T follicular helper cell (primary cell): Measurements from ENCODE around the gene ASPM.
"Not testable (repeated sequence)": the region's sequence is repeated elsewhere in the genome, so short reads cannot be mapped to it uniquely, and the experiment has no call there.

ENCODE experiments used
- DNase-seq: peaks from one replicate; pipeline ENCODE4 v3.0.0-alpha.2; 2020; ENCODE audit warnings: low read depth

The ASPM gene

DNA sequence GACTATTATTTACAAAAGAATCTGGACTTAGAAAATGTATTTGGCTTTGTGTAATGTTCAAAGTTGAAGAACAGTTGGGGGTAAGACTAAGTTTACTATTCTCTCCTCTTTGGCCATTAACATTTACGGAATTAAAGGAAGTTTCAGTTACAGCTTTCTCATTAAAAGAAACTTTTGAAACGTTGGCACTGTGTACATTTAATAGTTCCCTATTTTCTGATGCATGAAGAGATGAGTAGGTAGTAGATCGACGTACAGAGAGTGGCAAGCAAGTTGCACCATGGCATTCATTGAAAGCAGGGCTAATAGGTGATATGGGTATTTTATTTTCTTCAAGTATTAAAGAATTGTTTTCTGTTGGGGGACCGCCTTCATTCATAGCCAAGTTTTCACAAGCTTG lies 3.2 kb downstream of the ASPM start:
- DNase-seq, result no peak

DNA sequence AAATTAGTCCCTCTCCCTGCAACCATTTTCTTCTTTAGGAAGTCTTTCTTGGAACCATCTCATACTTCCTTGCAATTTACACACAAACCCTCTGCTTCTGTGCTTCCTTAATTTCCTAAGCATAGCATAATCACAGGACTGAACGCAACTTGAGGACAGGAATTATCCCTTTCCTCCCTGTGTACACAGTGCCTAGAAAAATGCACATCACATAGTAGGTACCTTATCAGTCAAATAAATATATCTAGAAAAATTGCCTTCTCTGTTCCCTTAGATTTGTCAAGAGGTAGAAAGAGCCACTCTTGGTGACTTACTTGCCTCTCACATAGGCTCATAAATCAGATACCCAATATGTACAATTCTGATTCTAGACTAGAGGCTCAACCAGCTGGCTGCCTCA lies 4.9 kb downstream of the ASPM start:
- no peak for DNase-seq

DNA sequence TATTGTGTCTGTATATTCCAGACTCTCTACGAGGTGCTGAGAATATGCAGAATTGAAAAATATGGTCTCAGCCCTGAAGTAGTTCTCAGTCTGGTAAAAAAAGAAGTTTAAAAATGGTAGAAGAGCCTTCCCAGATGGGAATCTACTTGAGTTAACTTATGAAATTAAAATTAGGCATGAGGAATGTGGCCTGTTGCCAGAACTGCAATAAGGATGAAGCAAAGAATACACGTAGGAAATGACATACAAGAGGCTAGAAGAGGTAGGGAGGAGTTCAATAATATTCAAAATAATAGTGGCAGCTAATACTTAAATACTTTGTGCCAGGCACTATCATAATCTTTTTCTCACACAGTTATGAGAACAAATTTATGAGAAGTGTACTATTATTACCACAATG lies 6.3 kb downstream of the ASPM start:
- no peak for DNase-seq

DNA sequence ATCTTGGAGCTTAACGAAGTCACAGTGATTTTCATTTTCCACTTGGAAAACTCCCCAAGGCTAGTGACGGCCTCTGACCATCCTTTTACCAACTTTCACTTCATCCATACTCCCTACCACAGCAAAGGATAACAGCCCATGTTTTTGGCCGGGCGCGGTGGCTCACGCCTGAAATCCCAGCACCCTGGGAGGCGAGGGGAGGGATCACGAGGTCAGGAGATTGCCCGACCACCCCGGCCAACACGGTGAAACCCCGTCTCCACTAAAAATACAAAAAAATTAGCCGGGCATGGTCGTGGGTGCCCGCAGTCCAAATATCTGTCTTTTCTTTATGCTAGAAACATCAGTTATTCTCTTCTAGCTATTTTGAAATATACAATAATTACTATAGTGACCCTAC lies 7.3 kb downstream of the ASPM start:
- no peak for DNase-seq

DNA sequence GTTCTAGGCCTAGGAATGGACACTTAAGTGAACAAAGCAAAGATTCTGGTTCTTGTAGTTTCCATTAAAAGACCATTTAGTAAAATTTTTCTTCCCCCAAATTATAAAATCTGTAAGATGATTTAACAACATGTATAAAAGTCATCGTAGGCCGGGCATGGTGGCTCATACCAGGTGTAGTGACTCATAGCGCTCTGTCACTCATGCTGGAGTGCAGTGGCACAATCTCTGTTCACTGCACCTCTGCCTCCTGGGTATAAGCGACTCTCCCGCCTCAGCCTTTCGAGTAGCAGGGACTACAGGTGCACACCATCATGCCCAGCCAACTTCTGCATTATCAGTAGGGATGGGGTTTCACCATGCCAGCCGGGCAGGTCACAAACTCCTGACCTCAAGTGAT lies 9.1 kb downstream of the ASPM start:
- DNase-seq, result no peak

DNA sequence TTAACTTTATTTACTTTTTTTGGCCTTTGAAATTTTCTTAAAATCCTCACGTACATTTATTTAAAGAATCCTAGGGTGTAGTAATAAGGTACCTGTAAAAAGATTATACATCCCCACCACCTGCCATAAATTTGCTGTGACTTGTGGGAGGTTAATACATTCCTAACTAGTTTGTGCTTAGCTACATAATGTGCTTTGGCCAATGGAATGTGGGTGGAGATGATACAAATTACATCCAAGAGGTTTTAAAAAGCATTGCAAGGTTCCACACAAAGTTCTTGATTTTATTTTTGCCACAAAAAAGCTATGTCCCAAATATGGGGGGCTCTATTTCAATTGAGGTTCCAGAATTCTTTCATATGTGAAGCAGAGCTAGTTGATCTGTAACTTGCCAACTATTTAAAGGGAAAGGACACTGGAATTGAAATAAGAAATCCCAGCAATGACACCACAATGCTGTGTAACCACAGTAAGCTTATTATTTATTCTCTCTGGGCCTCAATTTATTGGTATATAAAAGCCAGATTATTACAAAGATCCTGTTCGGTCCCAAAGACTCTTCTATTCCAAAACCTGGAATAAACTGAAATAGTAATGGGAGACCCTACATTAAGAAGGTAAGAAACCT lies 15.7 kb downstream of the ASPM start:
- DNase-seq, result no peak

DNA sequence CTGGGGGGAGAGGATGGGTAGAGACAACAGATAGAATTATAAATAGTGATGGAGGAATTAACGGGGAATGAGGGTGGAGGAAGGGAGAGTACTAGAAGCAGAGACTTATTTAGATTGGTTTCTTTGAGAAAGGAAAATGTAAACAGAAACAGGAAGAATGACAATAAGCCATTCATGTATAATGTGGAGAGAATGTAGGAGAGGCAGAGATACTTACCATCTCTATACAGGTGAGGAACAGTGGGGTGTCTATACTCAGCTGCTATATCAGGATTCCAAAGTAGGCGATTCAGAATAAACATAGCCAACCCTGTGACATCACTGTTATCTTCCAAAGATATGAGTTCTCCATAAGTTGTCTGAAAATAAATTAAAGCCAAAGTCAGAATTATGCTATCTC lies 16.8 kb downstream of the ASPM start:
- no peak for DNase-seq

DNA sequence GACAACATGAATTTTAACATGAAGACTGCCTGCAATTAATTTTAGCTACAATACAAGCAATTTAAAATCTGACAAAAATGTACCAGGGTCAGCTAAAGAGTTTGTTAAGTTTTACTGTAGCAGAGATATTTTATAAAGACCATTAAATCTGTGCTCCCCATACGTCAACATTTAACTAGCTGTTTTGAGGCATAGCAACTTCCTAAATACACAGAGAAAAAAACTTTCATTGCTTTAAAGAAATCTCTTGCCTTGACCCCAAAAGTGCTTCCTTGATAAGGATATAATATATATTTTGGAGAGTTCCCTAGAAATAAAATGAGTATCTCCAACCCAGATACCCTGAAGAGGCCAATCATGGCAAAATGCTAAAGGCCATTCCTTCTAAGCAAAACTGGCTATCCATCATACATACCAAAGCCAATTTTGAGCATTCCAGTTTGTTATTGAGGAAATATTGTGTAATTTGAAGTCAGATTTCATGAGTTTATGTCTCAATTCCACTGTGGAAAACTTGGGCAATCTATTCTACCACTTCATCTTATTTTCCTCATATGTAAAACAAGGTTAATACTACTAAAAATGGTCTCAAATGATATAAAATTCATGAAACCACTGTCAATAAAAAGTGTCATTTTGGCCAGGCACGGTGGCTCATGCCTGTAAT lies 19.1 kb downstream of the ASPM start:
- no peak for DNase-seq

DNA sequence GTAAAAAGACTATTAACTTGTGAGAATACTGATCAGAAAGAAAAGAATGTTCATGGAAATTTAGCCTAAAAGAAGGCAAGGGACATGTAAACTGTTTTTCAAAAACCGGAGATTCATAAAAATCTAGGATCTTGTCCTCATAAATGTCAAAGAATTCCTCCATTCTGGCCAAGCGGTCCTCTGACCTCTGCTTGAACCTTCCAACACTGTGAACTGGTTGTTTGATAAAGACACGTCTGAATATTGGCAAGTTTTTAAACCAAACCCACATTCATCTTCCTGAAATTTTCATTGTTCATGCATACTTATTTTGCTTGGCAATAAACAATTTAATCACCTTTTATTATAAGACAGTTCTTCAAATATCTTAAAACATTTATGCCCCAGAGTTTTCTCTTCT lies 19.8 kb downstream of the ASPM start:
- no peak for DNase-seq

DNA sequence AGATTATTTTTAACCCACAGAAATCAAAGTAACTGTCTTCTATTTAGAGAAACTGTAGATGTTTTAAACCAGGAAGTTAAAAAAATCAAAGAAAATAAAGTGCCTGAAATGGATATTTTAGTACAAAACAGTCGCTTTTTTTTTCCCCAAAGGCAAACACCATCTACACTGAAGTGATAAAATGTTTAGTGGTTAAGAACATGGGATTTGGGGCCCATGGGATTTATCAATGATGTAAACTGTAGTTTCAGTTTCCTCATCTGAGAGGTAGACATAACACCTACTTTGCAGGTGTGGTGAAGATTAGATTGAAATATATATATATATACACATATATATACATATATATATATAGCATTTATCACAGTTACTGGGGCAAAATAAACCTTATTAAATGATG lies 22.1 kb downstream of the ASPM start:
- DNase-seq, result no peak

DNA sequence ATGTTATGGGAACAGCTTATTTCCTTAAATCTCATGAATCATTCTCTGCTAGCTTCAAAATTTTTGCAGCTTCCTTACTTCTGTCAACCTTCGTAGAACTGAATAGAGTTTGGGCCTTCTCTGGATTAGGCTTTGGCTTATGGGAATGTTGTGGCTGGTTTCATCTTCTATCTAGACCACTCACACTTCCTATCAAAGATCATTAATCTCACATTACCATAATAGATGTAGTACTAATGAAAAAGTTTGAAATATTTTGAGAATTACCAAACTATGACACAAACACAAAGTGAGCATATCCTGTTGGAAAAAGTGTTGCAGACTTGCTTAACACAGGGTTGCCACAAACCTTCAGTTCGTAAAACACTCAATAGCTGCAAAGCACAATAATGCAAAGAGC lies 30.3 kb downstream of the ASPM start:
- DNase-seq, result no peak

DNA sequence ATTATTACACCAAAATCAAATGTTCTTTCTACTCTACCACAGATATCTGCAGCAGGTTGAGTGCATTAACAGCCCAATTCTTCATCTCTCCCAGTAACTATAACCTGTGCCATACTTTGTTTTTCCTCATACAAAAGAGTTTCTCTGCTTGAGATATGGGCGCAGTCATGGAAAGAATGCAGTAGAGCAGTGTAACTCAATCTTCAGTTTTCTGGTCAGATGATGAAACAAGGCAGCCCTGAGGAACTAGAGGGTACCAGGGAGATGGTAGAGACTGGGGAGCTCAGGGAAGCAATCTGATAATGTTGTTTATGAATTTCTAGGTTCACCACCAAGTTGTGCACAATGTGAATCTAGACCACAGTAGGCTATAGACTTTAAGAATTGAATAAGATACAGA lies 39.6 kb downstream of the ASPM start:
- no peak for DNase-seq

DNA sequence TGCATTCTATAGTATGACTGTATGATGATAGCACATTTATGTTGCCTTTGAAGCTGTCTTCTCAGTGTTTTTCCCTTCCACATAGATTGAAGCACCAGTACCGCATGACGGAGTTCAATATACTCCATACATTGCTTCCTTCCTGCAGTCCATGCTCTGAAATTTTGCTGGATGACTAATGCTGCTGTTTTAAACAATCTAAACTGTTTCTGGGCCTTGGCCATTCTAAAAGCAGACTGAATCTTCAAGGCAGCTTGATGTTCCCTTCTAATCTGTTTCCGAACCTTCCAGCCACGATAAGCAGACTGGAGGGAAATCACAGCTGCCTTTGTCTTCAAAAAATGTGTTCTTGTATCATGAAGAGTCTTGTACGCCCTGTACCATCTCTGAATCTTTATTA lies 43.2 kb downstream of the ASPM start:
- no peak for DNase-seq

DNA sequence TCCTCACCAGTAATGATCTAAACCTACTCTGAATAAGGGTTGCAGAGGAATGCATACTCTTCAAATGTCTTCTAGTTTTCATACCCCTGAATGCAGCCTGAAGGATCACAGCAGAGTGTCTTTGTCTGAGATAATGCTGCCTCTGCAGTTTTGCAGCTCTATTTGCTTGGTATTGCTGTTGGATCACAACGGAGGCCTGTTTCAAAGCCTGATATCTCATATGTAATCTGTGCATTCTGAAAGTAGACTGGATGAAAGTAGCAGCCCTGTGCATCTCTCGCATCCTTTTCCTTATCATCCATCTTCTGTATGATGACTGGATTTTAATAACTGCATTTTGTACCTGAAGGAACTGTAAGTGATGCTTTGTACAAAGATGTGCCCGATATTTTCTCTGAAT lies 44.5 kb downstream of the ASPM start:
- DNase-seq, result no peak

DNA sequence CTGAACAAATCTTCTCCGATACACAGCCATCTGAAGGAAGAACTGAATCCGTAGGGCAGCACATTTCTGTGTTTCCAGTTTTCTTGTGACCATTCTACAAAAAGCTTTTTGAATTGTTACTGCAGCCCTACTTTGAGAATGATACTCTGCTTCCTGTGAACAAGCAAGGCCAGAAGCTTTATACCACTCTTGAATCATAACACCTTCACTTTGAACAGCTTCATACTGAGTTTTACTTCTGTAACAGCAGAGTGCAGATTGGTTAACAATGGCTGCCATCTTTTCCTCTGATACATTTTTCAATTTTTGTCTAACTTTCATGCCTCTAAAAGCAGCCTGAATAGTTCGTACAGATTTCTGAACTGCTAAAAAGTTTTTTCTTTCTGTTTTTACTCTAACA lies 45.8 kb downstream of the ASPM start:
- no peak for DNase-seq

DNA sequence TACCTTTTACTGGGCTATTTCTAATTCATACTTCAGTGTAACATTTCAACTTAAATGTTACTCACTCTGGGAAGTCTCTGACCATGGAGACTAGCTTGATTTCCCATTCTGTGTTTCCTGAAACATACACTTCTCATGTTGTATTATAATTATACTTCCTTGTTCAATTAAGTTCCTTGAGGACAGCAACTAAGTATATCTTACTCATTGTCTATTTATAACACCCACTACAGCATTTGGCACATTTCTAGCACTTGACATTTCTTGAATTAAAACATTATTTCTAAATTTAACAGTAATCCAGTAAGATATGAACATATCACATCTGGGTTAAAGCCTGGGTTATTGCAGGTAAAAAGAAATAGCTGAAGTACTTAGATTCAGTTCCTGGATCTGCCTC lies 47.0 kb downstream of the ASPM start:
- DNase-seq, result no peak

DNA sequence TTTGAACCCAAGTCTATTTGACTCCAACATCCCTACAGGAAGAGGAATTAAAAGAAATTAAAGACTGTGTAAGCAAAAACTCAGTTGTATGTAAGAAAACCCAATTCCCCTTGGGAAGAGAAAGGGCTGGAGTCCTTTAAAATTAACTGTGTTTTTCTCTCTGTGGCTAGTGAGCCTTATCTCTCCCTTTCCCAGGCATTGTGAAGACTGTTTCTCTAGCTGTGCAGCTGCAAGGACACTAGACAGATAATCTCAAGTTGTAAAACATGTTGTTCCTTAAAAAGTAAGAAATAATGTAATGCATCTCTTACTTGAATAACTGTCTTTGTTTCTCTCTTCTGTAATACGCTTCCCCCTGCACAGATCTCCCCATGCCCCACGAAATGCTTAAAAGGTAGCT lies 49.5 kb downstream of the ASPM start:
- not testable (repeated sequence) for DNase-seq

DNA sequence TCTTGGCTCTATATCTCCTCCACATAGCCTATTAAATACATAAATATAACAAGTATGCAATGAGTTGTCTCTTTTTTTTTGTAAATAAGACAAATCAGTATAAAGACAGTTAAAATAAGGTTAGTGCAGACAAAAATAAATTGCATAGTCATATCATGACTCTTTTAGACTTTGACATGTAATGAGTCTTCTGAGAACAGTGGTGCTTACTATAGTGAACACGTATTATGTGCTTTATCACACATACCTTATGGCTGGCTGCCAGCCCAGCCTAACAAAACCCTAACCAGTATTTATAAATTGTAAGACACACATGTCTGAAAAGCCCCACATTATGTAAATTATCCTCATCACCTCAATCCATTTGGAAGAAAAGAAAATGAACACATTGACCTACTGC lies 50.3 kb downstream of the ASPM start:
- no peak for DNase-seq

DNA sequence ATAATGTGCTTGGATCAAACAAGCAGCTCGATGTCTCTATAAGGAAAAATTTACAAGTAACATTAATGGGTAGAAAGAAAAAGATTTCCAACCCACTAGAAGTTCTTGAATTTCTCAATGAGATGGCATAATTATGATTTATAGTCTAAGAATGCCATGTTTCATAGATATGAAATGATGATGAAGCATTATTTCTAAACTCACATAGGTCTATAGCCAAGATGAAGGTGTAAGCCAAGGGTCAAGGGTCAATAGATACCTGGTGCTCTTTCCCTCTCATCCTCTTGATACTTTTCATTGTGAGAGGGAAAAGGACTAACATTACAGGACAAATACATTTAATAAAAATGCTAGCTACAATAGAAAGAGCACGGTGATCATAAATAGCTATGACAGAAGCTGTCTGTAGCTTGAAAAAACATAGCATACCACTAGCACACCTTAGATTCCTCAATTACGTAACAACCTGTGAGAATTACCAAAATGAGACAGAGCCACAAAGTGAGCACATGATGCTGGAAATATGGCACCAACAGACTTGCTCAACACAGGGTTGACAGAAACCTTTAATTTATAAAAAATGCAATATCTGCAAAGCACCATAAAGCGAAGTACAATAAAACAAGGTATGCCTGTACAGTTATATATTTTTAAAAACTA lies 53.1 kb downstream of the ASPM start:
- no peak for DNase-seq

DNA sequence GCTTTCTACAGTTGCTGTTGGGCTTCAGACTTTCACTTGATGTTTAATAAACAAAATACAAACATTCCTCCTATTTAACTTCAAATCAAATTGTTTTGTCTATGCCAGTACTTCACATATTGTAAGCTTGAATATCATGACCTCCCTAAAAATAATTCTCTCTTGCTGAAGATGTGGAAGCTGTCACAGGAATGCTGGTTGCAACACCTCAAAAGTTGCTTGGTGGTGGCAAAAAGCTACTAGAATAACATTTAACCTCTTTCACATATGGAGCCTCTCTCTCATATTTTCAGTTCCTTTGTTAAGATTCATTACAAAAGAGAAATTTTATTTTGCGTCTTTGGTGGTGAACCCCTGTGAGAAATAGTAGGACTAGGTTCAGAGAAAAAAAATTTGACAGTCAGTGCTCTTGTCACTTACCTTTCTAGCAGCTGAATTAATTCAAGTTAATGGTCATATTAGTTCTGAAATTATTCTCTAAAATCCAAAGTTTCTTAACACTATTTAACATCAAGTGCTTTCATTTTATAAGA lies 53.9 kb downstream of the ASPM start:
- DNase-seq, result no peak

DNA sequence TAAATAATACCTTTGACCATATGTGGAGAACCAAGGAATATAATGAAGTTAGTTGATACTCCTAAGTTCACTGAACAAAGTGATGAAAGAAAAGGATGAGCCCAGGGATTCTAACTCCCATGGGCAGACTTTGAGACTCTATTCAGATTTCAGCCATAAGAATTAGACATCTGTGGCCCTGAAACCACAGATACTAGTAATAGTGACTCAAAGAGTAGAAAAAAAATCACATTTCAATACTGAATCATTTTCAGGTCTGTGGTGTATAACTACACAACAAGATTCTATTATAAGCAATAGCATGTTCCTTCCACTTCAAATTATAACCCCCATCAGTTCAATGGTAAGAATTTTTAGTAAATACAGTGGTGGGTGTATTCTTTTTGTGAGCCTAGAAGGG lies 63.0 kb downstream of the ASPM start:
- no peak for DNase-seq

DNA sequence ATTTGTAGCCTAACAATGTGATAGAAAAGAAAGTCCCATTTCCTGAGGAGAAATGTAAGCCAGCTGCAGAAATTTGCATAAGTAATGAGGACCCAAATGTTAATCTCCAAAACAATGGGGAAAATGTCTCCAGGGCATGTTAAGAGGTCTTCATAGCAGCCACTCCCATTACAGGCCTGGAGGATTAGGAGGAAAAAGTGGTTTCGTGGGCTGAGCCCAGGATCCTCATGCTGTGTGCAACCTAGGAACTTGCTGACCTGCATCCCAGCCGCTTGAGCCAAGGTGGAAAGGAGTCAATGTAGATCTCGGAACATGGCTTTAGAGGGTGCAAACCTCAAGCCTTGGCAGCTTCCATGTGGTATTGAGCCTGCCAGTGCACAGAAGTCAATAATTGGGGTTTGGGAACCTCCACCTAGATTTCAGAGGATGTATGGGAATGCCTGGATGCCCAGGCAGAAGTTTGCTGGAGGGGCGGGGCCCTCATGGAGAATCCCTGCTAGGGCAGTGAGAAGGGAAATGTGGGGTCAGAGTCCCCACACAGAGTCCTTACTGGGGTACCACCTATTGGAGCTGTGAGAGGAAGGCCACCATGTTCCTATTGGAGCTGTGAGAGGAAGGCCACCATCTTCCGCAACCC lies 65.2 kb downstream of the ASPM start:
- DNase-seq, result no peak

DNA sequence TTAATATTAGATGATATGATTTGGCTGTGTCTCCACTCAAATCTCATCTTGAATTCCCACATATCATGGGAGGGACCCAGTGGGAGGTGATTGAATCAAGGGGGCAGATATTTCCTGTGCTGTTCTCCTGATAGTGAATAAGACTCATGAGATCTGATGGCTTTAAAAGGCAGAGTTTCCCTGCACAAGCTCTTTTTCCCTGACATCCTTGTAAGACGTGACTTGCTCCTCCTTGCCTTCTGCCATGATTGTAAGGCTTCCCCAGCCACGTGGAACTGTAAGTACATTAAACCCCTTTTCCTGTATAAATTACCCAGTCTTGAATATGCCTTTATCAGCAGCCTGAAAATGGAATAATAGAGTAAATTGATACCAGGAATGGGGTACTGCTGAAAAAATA lies 66.1 kb downstream of the ASPM start:
- no peak for DNase-seq
